Epithelial cell of esophagus (primary cell): ENCODE measurements around the gene CTXND1.

Experiments used
- DNase-seq: peaks from one replicate; pipeline ENCODE4 v3.0.0; 2010; ENCODE audit warnings: low read depth
- H3K4me3 ChIP-seq: 2 replicates; pipeline ENCODE4 v1.5.1; 2011; ENCODE audit warnings: mild to moderate bottlenecking, low read length, control low read depth
- TF ChIP-seq, protein P1 (sequence below): IDR thresholded peaks from 2 replicates; pipeline ENCODE4 v1.5.1; 2011; ENCODE audit warnings: low read depth, mild to moderate bottlenecking, low read length, control low read depth, inconsistent platforms; ENCODE audit not compliant: insufficient read depth; ENCODE audit errors: missing control alignments

The CTXND1 gene

GRCh38 chr15:80246425-80246894 lies 5.6 kb downstream of the CTXND1 start:
- DNase-seq = no peak
- TF ChIP-seq, protein P1, sequence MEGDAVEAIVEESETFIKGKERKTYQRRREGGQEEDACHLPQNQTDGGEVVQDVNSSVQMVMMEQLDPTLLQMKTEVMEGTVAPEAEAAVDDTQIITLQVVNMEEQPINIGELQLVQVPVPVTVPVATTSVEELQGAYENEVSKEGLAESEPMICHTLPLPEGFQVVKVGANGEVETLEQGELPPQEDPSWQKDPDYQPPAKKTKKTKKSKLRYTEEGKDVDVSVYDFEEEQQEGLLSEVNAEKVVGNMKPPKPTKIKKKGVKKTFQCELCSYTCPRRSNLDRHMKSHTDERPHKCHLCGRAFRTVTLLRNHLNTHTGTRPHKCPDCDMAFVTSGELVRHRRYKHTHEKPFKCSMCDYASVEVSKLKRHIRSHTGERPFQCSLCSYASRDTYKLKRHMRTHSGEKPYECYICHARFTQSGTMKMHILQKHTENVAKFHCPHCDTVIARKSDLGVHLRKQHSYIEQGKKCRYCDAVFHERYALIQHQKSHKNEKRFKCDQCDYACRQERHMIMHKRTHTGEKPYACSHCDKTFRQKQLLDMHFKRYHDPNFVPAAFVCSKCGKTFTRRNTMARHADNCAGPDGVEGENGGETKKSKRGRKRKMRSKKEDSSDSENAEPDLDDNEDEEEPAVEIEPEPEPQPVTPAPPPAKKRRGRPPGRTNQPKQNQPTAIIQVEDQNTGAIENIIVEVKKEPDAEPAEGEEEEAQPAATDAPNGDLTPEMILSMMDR = no peak

DNA sequence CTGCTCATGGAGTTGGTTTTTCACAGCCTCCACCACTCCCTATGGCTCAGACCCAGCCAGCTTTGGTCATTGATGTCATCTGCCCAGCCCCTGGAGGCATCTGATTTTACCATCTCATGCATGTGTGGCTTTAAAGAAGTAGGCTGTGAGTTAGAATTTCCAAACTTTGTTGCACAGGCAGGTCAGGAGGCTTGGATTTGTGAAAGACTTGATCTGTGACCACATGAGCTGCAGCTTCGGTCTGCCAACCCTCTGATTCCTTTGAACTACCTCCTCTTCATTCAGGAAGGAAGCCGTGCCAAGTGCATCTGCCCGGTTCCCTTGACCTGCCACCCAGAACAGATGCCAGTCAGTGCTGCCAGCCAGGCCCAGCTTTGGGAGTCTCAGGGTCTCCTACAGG lies 9.2 kb downstream of the CTXND1 start:
- TF ChIP-seq, protein P1 = no peak
- no peak overlapping the region for H3K4me3 ChIP-seq
- DNase-seq = no peak

More at GRCh38 chr15:80246425-80246894, 5.6 kb downstream of the CTXND1 start:
- no peak overlapping the region for H3K4me3 ChIP-seq

DNA sequence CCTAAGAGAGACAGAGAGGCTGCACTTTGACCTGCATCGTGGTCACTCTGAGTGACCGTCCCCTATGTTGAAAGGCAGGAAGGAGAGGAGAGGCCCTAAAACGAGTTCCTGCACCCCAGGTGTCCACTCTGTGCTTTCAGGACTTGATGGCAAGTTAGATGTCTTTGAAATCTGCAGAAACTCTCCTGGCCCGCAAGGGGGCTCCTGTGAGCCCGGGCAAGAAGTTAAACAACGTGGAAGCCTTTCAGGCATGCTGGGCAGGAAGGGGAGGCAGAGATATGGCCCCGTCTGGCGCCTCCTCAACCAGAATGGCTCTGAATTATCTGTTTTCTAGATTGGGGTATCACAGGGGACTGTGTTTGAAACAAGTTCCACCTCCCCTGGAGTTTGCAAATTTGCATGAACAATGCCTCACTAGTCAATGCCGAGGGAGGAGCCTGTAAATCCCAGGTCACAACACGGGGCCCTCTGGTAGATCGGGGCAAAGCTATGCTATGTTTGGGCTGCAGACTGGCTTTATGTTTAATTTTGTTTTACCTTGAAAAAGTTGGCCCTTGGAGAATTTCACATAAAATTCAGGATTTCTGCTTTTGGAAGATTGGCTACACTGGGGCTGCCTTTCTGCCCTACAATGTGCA lies 9.8 kb downstream of the CTXND1 start:
- no peak overlapping the region for H3K4me3 ChIP-seq
- TF ChIP-seq, protein P1 = peak; percentile 72
- DNase-seq = peak; percentile 48

- H3K4me3 ChIP-seq = no peak overlapping the region
- no peak for DNase-seq
- TF ChIP-seq, protein P1 = no peak
Observed at GRCh38 chr15:80241508-80241907, 10.5 kb downstream of the CTXND1 start.

DNA sequence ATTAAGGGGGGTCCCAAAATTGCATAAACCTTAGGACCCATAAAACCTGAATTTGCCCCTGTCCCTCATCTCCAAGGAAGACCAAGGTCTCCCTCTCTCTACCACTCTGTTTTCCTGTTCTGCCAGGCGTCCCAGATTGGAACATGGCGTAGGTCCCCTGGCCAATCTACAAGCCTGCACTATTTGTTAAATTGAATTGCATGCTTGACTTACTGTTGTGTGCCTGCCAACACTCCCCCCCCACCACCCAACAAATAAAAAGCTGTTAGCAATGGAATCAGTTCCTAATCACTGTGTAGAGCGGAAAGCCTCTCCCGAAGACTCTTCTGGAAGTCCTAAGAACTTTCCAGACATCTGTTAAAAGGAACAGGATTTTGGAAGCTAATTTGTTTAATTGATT lies 11.7 kb downstream of the CTXND1 start:
- no peak for DNase-seq
- H3K4me3 ChIP-seq = no peak overlapping the region
- TF ChIP-seq, protein P1 = no peak

DNA sequence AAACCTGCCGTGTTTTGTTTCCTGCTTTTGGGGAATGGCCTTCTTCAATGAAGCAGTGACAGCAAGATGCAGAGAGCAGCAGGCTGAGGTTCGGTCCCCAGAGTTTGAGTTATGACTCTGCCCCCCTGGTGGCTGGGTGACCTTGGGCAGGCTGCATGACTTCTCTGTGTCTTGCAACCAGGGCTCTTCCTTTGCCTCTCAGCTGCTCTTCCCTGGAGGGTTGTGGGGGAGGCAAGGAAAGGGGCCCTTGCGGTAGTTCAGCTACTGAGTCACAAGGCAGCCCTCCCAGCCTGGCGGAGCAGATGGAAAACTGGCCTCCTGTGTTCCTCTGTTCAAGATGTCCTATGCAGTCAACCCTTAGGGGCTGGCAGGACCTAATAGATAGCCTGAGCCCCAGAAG lies 17.1 kb downstream of the CTXND1 start:
- H3K4me3 ChIP-seq = no peak overlapping the region
- TF ChIP-seq, protein P1 = peak; percentile 56
- peak; percentile 50 for DNase-seq

- H3K4me3 ChIP-seq = no peak overlapping the region
- no peak for DNase-seq
- TF ChIP-seq, protein P1 = no peak
Observed at GRCh38 chr15:80233581-80233980, 18.4 kb downstream of the CTXND1 start.
